HL-60/S4 treated with retinoic acid at 250 ng/mL for 4 days and 3 days (cell line): Measurements from ENCODE around the gene CAMSAP2.
"Not testable (repeated sequence)": the region's sequence is repeated elsewhere in the genome, so short reads cannot be mapped to it uniquely, and the experiment has no call there.

Experiments
- in situ Hi-C: fragments of 300-500 bp; cut with MboI; formaldehyde crosslinking; loops from 2 replicates; pipeline ENCODE4 v1.7.0; 2022; ENCODE audit warnings: low sequenced_read_pairs

Gene CAMSAP2

GRCh38 chr1:200780545-200781369, 42.1 kb downstream of the CAMSAP2 start:
- in situ Hi-C loops, result loop anchor here (25.0 kb wide), 1 partner anchor 143 kb away; no protein-coding TSS in a partner anchor

- in situ Hi-C loops, result loop anchor here (25.0 kb wide), 1 partner anchor 147 kb away; no protein-coding TSS in a partner anchor
Observed at GRCh38 chr1:200783926-200784325, 45.2 kb downstream of the CAMSAP2 start.

- in situ Hi-C loops, result loop anchor here (25.0 kb wide), 1 partner anchor 147 kb away; no protein-coding TSS in a partner anchor
Observed at GRCh38 chr1:200784576-200784975, 45.9 kb downstream of the CAMSAP2 start.

GRCh38 chr1:200786788-200787187, 48.1 kb downstream of the CAMSAP2 start:
- in situ Hi-C loops, result loop anchor here (25.0 kb wide), 1 partner anchor 149 kb away; no protein-coding TSS in a partner anchor

- in situ Hi-C loops, result loop anchor here (25.0 kb wide), 1 partner anchor 151 kb away; no protein-coding TSS in a partner anchor
Observed at GRCh38 chr1:200787896-200788387, 49.2 kb downstream of the CAMSAP2 start.

- in situ Hi-C loops, result loop anchor here (25.0 kb wide), 1 partner anchor 154 kb away; no protein-coding TSS in a partner anchor
Observed at GRCh38 chr1:200791012-200791411, 52.3 kb downstream of the CAMSAP2 start.

GRCh38 chr1:200793677-200794076, 55.0 kb downstream of the CAMSAP2 start:
- in situ Hi-C loops, result loop anchor here (25.0 kb wide), 1 partner anchor 156 kb away; no protein-coding TSS in a partner anchor

- in situ Hi-C loops, result loop anchor here (25.0 kb wide), 1 partner anchor 157 kb away; no protein-coding TSS in a partner anchor
Observed at GRCh38 chr1:200794506-200795065, 55.9 kb downstream of the CAMSAP2 start.

- in situ Hi-C loops, result loop anchor here (25.0 kb wide), 1 partner anchor 158 kb away; no protein-coding TSS in a partner anchor
Observed at GRCh38 chr1:200795156-200795555, 56.5 kb downstream of the CAMSAP2 start.

GRCh38 chr1:200802042-200802441, 63.3 kb downstream of the CAMSAP2 start:
- in situ Hi-C loops, result no loop called here

GRCh38 chr1:200802865-200803512, 64.3 kb downstream of the CAMSAP2 start:
- in situ Hi-C loops, result no loop called here

GRCh38 chr1:200805719-200806118, 67.0 kb downstream of the CAMSAP2 start:
- in situ Hi-C loops, result no loop called here

- in situ Hi-C loops, result no loop called here
Observed at GRCh38 chr1:200808846-200809245, 70.2 kb downstream of the CAMSAP2 start.

- in situ Hi-C loops, result no loop called here
Observed at GRCh38 chr1:200811704-200812103, 73.0 kb downstream of the CAMSAP2 start.

- in situ Hi-C loops, result not testable (repeated sequence)
Observed at GRCh38 chr1:200816624-200817224, 78.0 kb downstream of the CAMSAP2 start.

GRCh38 chr1:200818248-200818647, 79.6 kb downstream of the CAMSAP2 start:
- in situ Hi-C loops, result no loop called here

GRCh38 chr1:200819726-200820125, 81.0 kb downstream of the CAMSAP2 start:
- in situ Hi-C loops, result no loop called here

GRCh38 chr1:200831091-200831490, 92.4 kb downstream of the CAMSAP2 start:
- in situ Hi-C loops, result no loop called here

GRCh38 chr1:200834383-200834782, 95.7 kb downstream of the CAMSAP2 start:
- in situ Hi-C loops, result no loop called here

- in situ Hi-C loops, result no loop called here
Observed at GRCh38 chr1:200836213-200836612, 97.5 kb downstream of the CAMSAP2 start.
